ENCODE measurements around the gene RPL14. TPM values are rescaled to one million over a fixed set of nuclear protein-coding genes. Genes with fewer than 3 reads are reported as not detected.
A peak's percentile ranks its signal among the peaks of the same experiment; 100 is the strongest.
"Not testable (repeated sequence)": the region's sequence is repeated elsewhere in the genome, so short reads cannot be mapped to it uniquely, and the experiment has no call there.

The RPL14 gene
- total RNA-seq, 2 experiments from 2014 or later, result 3,546 to 3,721 TPM

DNA sequence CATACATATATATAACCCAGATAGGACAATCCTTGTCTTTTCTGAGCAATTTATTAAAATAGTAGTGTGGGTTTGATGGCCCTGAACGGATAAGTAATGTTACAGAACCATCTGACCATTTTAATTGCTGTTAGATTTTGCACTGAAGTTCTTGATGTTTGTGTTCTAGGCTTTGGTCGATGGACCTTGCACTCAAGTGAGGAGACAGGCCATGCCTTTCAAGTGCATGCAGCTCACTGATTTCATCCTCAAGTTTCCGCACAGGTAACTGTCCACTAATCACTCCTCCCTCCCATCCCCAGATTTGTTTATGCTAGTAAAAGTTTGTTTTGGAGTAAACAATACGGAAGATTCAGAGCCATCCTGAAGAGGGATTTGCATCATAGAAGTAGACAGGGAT, 1.3 kb downstream of the RPL14 start:
- intact Hi-C loops (cut with DNase I, micrococcal nuclease), result loop anchor here (5.0 to 10.0 kb wide), 3 partner anchors 1074 to 1506 kb away; partner anchors contain the start of genes SCN11A (in 1 of the 2), SLC25A38 (in 1 of the 2), ULK4 (in 1 of the 2) and WDR48 (in 1 of the 2)
- Mint-ChIP-seq H3K4me1 (ENCODE audit: low read depth) (peaks cover 50% of the 10 kb centered on the region), H3K36me3 (ENCODE audit: low read depth) (peaks cover 63% of the 10 kb centered on the region)

DNA sequence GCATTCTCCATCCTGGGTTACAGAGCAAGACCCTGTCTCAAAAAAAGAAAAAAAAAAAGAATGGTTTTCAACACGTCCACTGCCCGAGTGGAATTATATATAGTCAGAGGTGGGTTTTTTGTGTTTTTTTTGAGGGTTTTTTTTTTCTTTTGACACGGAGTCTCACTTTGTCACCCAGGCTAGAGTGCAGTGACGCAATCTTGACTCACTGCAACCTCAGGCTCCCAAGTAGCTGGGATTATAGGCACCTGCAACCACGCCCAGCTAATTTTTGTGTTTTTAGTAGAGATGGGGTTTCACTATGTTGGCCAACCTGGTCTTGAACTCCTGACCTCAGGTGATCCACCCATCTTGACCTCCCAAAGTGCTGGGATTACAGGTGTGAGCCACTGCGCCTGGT, 3.3 kb downstream of the RPL14 start:
- H3K27ac ChIP-seq (ENCODE audit: low read depth in 1 of 2, low read length in 2 of 2); H3K9me3 ChIP-seq (ENCODE audit: control insufficient read depth in 1 of 2, insufficient read depth in 1 of 2, low read length in 2 of 2); POLR2A ChIA-PET; H3K27me3 Mint-ChIP-seq; CTCF ChIA-PET; H3K9me3 Mint-ChIP-seq; H3K27ac Mint-ChIP-seq; ATAC-seq (ENCODE audit: poor library complexity); H3K4me3 ChIP-seq (ENCODE audit: low read length); H3K27me3 ChIP-seq (ENCODE audit: control insufficient read depth in 1 of 2, insufficient read depth in 2 of 2, low read length in 2 of 2); DNase-seq: not testable (repeated sequence)
- intact Hi-C loops (cut with DNase I, micrococcal nuclease), result loop anchor here in 1 of 2 experiments (2.0 kb wide), 1 partner anchor 16 kb away; the partner anchor contains the start of gene ZNF619
- Mint-ChIP-seq H3K36me3 (ENCODE audit: low read depth) (peaks cover 83% of the 10 kb centered on the region), H3K4me3 (peak overlapping the region; percentile 26), H3K4me1 (ENCODE audit: low read depth) (peaks cover 66% of the 10 kb centered on the region)
- Histone ChIP-seq H3K4me1 (ENCODE audit: insufficient read depth, low read length) (peaks cover 35% of the 10 kb centered on the region), H3K36me3 (ENCODE audit: insufficient read depth, low read length) (peaks cover 58% of the 10 kb centered on the region)

More for the DNA sequence above, 1.3 kb downstream of the RPL14 start:
- Histone ChIP-seq H3K27me3 (ENCODE audit: control insufficient read depth in 1 of 2, insufficient read depth in 2 of 2, low read length in 2 of 2) (no peaks in the 10 kb centered on the region), H3K36me3 (ENCODE audit: insufficient read depth, low read length) (peaks cover 52% of the 10 kb centered on the region), H3K27ac (ENCODE audit: low read depth in 1 of 2, low read length in 2 of 2) (peak overlapping the region; percentile 78 to 92), H3K9me3 (ENCODE audit: control insufficient read depth in 1 of 2, insufficient read depth in 1 of 2, low read length in 2 of 2) (no peaks in the 10 kb centered on the region), H3K4me1 (ENCODE audit: insufficient read depth, low read length) (peaks cover 30% of the 10 kb centered on the region), H3K4me3 (ENCODE audit: low read length) (peak overlapping the region; percentile 85)
- peak overlapping the region; percentile 90 for H3K27ac Mint-ChIP-seq
- H3K27me3 Mint-ChIP-seq, result no peaks in the 10 kb centered on the region
- POLR2A ChIA-PET, result interaction anchor here (0.7 to 2.4 kb wide), 3 partner anchors 18 to 82 kb away, joined by 3 to 22 read pairs (median 6); partner anchors contain the start of genes ZNF619 and ZNF621
- CTCF ChIA-PET, result interaction anchor here (1.4 to 1.7 kb wide), 2 partner anchors 149 kb away, joined by 3 to 6 read pairs; partner anchors contain the start of gene EIF1B
- TF ChIP-seq, protein P1, sequence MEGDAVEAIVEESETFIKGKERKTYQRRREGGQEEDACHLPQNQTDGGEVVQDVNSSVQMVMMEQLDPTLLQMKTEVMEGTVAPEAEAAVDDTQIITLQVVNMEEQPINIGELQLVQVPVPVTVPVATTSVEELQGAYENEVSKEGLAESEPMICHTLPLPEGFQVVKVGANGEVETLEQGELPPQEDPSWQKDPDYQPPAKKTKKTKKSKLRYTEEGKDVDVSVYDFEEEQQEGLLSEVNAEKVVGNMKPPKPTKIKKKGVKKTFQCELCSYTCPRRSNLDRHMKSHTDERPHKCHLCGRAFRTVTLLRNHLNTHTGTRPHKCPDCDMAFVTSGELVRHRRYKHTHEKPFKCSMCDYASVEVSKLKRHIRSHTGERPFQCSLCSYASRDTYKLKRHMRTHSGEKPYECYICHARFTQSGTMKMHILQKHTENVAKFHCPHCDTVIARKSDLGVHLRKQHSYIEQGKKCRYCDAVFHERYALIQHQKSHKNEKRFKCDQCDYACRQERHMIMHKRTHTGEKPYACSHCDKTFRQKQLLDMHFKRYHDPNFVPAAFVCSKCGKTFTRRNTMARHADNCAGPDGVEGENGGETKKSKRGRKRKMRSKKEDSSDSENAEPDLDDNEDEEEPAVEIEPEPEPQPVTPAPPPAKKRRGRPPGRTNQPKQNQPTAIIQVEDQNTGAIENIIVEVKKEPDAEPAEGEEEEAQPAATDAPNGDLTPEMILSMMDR (IDR thresholded peaks at IDR 0.05), result no peak
- DNase-seq (no peak), ATAC-seq (ENCODE audit: poor library complexity) (no peak)
- H3K9me3 Mint-ChIP-seq, result no peaks in the 10 kb centered on the region
- peak overlapping the region; percentile 94 for H3K4me3 Mint-ChIP-seq

DNA sequence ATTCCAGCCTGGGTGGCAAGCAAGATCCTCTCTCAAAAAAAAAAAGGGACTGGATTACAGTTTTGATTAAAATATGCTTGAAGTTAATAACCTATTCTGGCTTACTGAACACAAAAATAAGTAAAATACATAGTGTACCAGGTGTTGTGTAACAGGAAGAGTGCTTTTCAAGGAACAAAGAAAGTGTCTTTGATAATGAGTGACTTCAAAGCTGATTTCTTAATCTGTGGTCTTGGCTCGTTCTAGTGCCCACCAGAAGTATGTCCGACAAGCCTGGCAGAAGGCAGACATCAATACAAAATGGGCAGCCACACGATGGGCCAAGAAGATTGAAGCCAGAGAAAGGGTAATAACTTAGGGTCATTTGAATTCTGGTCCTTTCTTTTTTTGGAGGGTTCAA, 4.0 kb downstream of the RPL14 start:
- DNase-seq, result no peak
- Mint-ChIP-seq H3K27ac (no peak overlapping the region), H3K4me1 (ENCODE audit: low read depth) (peaks cover 61% of the 10 kb centered on the region), H3K4me3 (peak overlapping the region; percentile 2), H3K9me3 (no peaks in the 10 kb centered on the region), H3K27me3 (no peaks in the 10 kb centered on the region), H3K36me3 (ENCODE audit: low read depth) (peaks cover 89% of the 10 kb centered on the region)
- peaks cover 34% of the 10 kb centered on the region for H3K4me1 ChIP-seq (ENCODE audit: insufficient read depth, low read length)
- intact Hi-C loops (cut with DNase I, micrococcal nuclease), result loop anchor here in 1 of 2 experiments (2.0 kb wide), 1 partner anchor 16 kb away; the partner anchor contains the start of gene ZNF619
- no peak overlapping the region for H3K27ac ChIP-seq (ENCODE audit: low read depth in 1 of 2, low read length in 2 of 2)
- POLR2A ChIA-PET, result no interaction called here
- H3K36me3 ChIP-seq (ENCODE audit: insufficient read depth, low read length), result peaks cover 58% of the 10 kb centered on the region
- H3K27me3 ChIP-seq (ENCODE audit: control insufficient read depth in 1 of 2, insufficient read depth in 2 of 2, low read length in 2 of 2), result no peaks in the 10 kb centered on the region
- TF ChIP-seq, protein P1 (IDR thresholded peaks at IDR 0.05), result no peak
- no peak overlapping the region for H3K4me3 ChIP-seq (ENCODE audit: low read length)
- CTCF ChIA-PET, result no interaction called here
- no peak for ATAC-seq (ENCODE audit: poor library complexity)
- no peaks in the 10 kb centered on the region for H3K9me3 ChIP-seq (ENCODE audit: control insufficient read depth in 1 of 2, insufficient read depth in 1 of 2, low read length in 2 of 2)

DNA sequence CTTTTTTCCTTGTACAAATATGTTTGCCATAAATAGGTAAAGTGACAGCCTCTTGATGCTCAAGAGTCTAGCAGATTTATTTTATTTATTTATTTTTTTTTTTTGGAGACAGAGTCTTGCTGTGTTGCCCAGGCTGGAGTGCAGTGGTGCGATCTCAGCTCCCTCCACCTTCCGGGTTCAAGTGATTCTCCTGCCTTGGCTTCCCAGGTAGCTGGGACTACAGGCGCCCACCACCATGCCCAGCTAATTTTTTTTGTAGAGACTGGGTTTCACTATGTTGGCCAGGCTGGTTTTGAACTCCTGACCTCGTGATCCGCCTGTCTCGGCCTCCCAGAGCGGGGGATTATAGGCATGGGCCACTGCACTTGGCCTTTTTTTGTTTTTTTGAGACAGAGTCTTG, 5.7 kb downstream of the RPL14 start:
- Mint-ChIP-seq H3K4me1 (ENCODE audit: low read depth) (peaks cover 53% of the 10 kb centered on the region), H3K36me3 (ENCODE audit: low read depth) (peaks cover 88% of the 10 kb centered on the region)
- H3K4me3 ChIP-seq (ENCODE audit: low read length); H3K27ac ChIP-seq (ENCODE audit: low read depth in 1 of 2, low read length in 2 of 2); H3K9me3 Mint-ChIP-seq; H3K9me3 ChIP-seq (ENCODE audit: control insufficient read depth in 1 of 2, insufficient read depth in 1 of 2, low read length in 2 of 2); ATAC-seq (ENCODE audit: poor library complexity); H3K4me3 Mint-ChIP-seq; H3K27me3 ChIP-seq (ENCODE audit: control insufficient read depth in 1 of 2, insufficient read depth in 2 of 2, low read length in 2 of 2); H3K27ac Mint-ChIP-seq; intact Hi-C loops (cut with DNase I, micrococcal nuclease); CTCF ChIA-PET; DNase-seq; H3K27me3 Mint-ChIP-seq: not testable (repeated sequence)
- Histone ChIP-seq H3K36me3 (ENCODE audit: insufficient read depth, low read length) (peaks cover 58% of the 10 kb centered on the region), H3K4me1 (ENCODE audit: insufficient read depth, low read length) (peaks cover 25% of the 10 kb centered on the region)
- POLR2A ChIA-PET, result interaction anchor here (2.0 kb wide), 1 partner anchor 9 kb away, joined by 7 read pairs; no protein-coding TSS in a partner anchor

Measured in CD4-positive, alpha-beta T cell (primary cell).